Measurements from ENCODE around the gene NHLH2. TPM values are rescaled to one million over a fixed set of nuclear protein-coding genes. Genes with fewer than 3 reads are reported as not detected.

The NHLH2 gene
- total RNA-seq: not detected
- not detected for polyA plus RNA-seq

DNA sequence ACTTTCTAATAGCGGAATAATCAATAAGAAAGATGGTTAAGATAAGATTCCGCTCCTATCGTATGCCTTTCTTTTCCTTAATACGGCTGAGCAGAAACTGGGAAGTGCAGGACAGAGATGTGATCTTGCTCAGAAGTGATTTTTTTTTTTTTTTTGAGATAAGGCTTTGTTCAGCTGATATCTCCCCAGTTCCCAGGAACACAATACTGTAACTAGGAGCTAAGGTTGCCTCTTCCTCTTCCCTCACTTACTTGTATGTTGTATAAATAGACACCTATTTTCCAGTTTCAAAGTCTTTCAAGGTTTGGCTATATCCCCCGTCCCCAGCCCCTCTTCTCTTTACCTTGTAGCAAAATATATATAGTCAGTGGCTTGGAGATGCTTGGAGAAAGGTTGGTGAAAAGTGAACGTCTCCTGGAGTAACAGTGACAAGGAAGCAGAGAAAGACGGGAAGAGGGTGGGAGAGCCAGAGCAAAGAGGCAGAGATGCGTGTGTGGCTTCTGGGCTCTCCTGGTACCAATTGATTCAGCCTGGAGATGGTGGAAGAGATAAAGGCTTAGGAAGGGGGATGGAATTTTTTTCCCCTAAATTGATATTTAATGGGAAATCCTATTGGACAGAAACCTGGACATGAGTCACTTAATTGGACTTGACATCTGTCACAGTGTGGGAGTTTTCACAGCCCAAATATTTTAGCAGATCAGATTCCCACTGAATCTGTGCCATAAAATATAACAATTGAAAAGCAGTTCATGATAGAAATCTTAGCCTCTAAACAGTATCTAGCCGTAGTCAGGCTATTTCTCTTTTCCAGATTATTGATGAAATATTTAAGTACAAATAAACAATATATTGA, at the start of gene NHLH2:
NHLH2 (minus strand) TSS at position 522 of the 856 bp plus-strand sequence. CDS start 2,754 bp downstream, outside the sequence.
- H3K9ac ChIP-seq (ENCODE audit: low read depth in 1 of 2, low read length in 2 of 2): no peak within 1 kb of the TSS
- no peaks in the 10 kb centered on the region for H3K36me3 ChIP-seq (ENCODE audit: control insufficient read depth in 4 of 4, insufficient read depth in 3 of 4, low read depth in 1 of 4, low read length in 3 of 4)
- H3K4me3 ChIP-seq (ENCODE audit: low read depth in 1 of 3, low read length in 3 of 3): no peak within 1 kb of the TSS
- H3K27ac ChIP-seq (ENCODE audit: low read depth in 1 of 2, low read length in 2 of 2): no peak within 1 kb of the TSS
- TF ChIP-seq CTCF (IDR thresholded peaks at IDR 0.05; ENCODE audit: low read depth, low read length, missing input control) (no peak), NR2F2 (IDR thresholded peaks at IDR 0.05) (no peak), FOXA1 (IDR thresholded peaks at IDR 0.05) (no peak), FOXA2 (IDR thresholded peaks at IDR 0.05) (no peak), RAD21 (IDR thresholded peaks at IDR 0.05) (no peak), EGR1 (IDR thresholded peaks at IDR 0.05; ENCODE audit: low read depth in 2 of 2) (no peak), GABPA (IDR thresholded peaks at IDR 0.05 in 1 of 2, conservative IDR thresholded peaks at IDR 0.05 in 1 of 2) (no peak), HNF4A (conservative IDR thresholded peaks at IDR 0.05) (no peak)
- TF ChIP-seq, protein P1, sequence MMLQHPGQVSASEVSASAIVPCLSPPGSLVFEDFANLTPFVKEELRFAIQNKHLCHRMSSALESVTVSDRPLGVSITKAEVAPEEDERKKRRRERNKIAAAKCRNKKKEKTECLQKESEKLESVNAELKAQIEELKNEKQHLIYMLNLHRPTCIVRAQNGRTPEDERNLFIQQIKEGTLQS (IDR thresholded peaks at IDR 0.05): no peak
- TF ChIP-seq, protein P2, sequence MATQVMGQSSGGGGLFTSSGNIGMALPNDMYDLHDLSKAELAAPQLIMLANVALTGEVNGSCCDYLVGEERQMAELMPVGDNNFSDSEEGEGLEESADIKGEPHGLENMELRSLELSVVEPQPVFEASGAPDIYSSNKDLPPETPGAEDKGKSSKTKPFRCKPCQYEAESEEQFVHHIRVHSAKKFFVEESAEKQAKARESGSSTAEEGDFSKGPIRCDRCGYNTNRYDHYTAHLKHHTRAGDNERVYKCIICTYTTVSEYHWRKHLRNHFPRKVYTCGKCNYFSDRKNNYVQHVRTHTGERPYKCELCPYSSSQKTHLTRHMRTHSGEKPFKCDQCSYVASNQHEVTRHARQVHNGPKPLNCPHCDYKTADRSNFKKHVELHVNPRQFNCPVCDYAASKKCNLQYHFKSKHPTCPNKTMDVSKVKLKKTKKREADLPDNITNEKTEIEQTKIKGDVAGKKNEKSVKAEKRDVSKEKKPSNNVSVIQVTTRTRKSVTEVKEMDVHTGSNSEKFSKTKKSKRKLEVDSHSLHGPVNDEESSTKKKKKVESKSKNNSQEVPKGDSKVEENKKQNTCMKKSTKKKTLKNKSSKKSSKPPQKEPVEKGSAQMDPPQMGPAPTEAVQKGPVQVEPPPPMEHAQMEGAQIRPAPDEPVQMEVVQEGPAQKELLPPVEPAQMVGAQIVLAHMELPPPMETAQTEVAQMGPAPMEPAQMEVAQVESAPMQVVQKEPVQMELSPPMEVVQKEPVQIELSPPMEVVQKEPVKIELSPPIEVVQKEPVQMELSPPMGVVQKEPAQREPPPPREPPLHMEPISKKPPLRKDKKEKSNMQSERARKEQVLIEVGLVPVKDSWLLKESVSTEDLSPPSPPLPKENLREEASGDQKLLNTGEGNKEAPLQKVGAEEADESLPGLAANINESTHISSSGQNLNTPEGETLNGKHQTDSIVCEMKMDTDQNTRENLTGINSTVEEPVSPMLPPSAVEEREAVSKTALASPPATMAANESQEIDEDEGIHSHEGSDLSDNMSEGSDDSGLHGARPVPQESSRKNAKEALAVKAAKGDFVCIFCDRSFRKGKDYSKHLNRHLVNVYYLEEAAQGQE (IDR thresholded peaks at IDR 0.05): no peak
- 24% methylated on average over 9 of the region's 9 CpGs for WGBS
- peaks cover 10 to 21% (median 15%) of the 10 kb centered on the region in 4 donors for H3K4me1 ChIP-seq (ENCODE audit: control insufficient read depth in 4 of 4, insufficient read depth in 4 of 4, low read length in 3 of 4)
- peaks cover 0 to 3% (median 0%) of the 10 kb centered on the region in 4 donors for H3K9me3 ChIP-seq (ENCODE audit: control insufficient read depth in 4 of 4, low read length in 3 of 4)
- peaks cover 4 to 21% (median 15%) of the 10 kb centered on the region in 4 donors for H3K27me3 ChIP-seq (ENCODE audit: control insufficient read depth in 4 of 4, insufficient read depth in 4 of 4, low read length in 3 of 4)
- no peak for DNase-seq (ENCODE audit: low spot score)

DNA sequence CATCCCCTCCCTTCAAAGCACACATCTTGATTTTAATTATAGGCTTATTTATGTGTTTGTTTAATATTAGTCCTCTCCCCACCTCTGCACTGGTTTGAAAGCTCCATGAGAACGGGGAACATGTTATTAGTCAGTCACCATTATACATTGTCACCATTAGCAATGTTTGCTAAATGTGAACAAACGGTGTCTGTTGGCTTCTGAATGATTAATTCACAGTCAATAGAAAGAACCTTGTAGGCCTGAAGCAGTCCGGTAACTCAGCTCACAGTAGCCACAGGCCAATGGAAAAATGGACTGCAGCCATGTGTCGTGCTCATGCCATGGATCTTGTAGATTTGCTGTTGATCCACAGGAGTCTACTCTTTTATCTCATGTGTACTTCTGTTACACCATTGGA, 49.7 kb upstream of the NHLH2 start:
- Histone ChIP-seq H3K9me3 (ENCODE audit: control insufficient read depth in 4 of 4, low read length in 3 of 4) (no peaks in the 10 kb centered on the region), H3K27ac (ENCODE audit: low read depth in 1 of 2, low read length in 2 of 2) (no peak overlapping the region), H3K36me3 (ENCODE audit: control insufficient read depth in 4 of 4, insufficient read depth in 3 of 4, low read depth in 1 of 4, low read length in 3 of 4) (no peaks in the 10 kb centered on the region), H3K9ac (ENCODE audit: low read depth in 1 of 2, low read length in 2 of 2) (no peak overlapping the region), H3K4me1 (ENCODE audit: control insufficient read depth in 4 of 4, insufficient read depth in 4 of 4, low read length in 3 of 4) (no peaks in the 10 kb centered on the region), H3K27me3 (ENCODE audit: control insufficient read depth in 4 of 4, insufficient read depth in 4 of 4, low read length in 3 of 4) (peaks cover 0 to 5% (median 0%) of the 10 kb centered on the region in 4 donors), H3K4me3 (ENCODE audit: low read depth in 1 of 3, low read length in 3 of 3) (no peak overlapping the region)
- 66% methylated on average over 4 of the region's 4 CpGs for WGBS
- DNase-seq (ENCODE audit: low spot score): no peak
- TF ChIP-seq CTCF (IDR thresholded peaks at IDR 0.05; ENCODE audit: low read depth, low read length, missing input control) (no peak), HNF4A (conservative IDR thresholded peaks at IDR 0.05) (no peak), YY1 (IDR thresholded peaks at IDR 0.05) (no peak), SP1 (IDR thresholded peaks at IDR 0.05) (no peak), RAD21 (IDR thresholded peaks at IDR 0.05) (no peak), FOXA1 (IDR thresholded peaks at IDR 0.05) (no peak), RXRA (IDR thresholded peaks at IDR 0.05) (no peak), NR2F2 (IDR thresholded peaks at IDR 0.05) (no peak), FOXA2 (IDR thresholded peaks at IDR 0.05) (no peak), HNF4G (IDR thresholded peaks at IDR 0.05) (no peak)
- TF ChIP-seq, protein P2 (IDR thresholded peaks at IDR 0.05): no peak
- TF ChIP-seq, protein P1 (IDR thresholded peaks at IDR 0.05): no peak
- TF ChIP-seq, protein P3, sequence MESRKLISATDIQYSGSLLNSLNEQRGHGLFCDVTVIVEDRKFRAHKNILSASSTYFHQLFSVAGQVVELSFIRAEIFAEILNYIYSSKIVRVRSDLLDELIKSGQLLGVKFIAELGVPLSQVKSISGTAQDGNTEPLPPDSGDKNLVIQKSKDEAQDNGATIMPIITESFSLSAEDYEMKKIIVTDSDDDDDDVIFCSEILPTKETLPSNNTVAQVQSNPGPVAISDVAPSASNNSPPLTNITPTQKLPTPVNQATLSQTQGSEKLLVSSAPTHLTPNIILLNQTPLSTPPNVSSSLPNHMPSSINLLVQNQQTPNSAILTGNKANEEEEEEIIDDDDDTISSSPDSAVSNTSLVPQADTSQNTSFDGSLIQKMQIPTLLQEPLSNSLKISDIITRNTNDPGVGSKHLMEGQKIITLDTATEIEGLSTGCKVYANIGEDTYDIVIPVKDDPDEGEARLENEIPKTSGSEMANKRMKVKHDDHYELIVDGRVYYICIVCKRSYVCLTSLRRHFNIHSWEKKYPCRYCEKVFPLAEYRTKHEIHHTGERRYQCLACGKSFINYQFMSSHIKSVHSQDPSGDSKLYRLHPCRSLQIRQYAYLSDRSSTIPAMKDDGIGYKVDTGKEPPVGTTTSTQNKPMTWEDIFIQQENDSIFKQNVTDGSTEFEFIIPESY (IDR thresholded peaks at IDR 0.05): no peak
